ENCODE measurements around the gene ROS1. TPM values are rescaled to one million over a fixed set of nuclear protein-coding genes. Genes with fewer than 3 reads are reported as not detected.
"Not testable (repeated sequence)": the region's sequence is repeated elsewhere in the genome, so short reads cannot be mapped to it uniquely, and the experiment has no call there.

The ROS1 gene
- not detected for polyA plus RNA-seq (2013, experiment 1 of 2)
- polyA plus RNA-seq (2013, experiment 2 of 2) = not detected

DNA sequence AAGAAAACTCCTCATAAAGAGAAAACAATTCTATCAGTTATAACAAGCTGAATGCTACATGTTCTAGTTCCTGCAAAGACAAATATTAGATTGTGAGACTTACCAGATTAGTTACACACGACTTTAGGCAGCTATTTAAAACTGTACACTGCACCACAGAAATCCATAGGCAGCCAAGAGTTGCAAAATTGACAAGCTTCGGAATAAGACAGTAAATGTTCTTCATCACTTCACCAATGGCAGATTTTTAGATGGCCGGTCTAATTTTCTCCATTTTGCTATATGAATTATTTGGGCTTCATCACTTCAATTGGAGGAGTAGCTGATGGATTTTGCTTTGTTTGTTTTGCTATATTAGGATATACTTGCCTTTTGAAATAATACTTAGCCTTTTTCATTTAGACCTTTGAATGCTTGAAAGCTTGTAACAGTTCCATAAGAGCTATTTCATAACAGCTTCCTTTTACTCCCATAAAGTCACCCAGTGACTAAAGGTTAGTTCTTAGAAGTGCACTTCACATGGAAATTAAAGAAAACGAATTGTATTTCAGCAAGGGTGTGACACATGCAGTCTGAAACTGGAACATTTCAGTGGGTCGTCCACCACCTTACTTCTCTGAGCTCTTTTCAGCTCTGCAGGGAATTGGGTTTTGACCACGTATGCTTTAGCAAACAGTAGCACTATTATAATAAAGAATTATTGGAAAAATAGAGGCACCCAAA lies at the start of gene ROS1:
ROS1 (minus strand) TSS at position 512 of the 723 bp plus-strand sequence; CDS start at position 226, 286 bp downstream.
- H3K27ac ChIP-seq (ENCODE audit: low read depth, low read length) = no peak within 1 kb of the TSS
- H3K36me3 ChIP-seq (ENCODE audit: insufficient read depth, low read length) = no peaks in the 10 kb centered on the region
- H3K27me3 ChIP-seq (ENCODE audit: insufficient read depth, low read length) = no peaks in the 10 kb centered on the region; the same call in 1 of the 2 replicates
- no peaks in the 10 kb centered on the region for H3K4me1 ChIP-seq (ENCODE audit: insufficient read depth, low read length)
- no peaks in the 10 kb centered on the region for H3K9me3 ChIP-seq (ENCODE audit: insufficient read depth, low read depth, low read length)
- H3K4me3 ChIP-seq (ENCODE audit: low read length) = no peak within 1 kb of the TSS
- 86% methylated on average over 5 of the region's 6 CpGs for WGBS
- no peak within 1 kb of the TSS for H3K9ac ChIP-seq (ENCODE audit: low read depth, low read length)

DNA sequence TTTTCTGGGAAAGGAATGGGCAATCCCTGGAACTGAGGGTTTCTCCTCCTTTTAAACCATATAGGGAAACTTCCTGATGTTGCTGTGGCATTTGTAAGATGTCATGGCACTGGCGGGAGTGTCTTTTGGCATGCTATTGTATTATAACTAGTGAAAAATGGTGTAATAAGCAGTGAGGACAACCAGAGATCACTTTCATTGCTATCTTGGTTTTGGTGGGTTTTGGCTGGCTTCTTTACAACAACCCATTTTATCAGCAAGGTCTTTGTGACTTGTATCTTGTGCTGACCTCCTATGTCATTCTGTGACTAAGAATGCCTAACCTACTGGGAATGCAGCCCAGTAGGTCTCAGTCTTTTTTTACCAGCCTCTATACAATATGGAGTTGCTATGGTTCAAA lies 47.7 kb upstream of the ROS1 start:
- Histone ChIP-seq H3K9ac (ENCODE audit: low read depth, low read length) (no peak overlapping the region), H3K4me3 (ENCODE audit: low read length) (no peak overlapping the region), H3K4me1 (ENCODE audit: insufficient read depth, low read length) (no peaks in the 10 kb centered on the region), H3K36me3 (ENCODE audit: insufficient read depth, low read length) (no peaks in the 10 kb centered on the region), H3K27ac (ENCODE audit: low read depth, low read length) (no peak overlapping the region), H3K9me3 (ENCODE audit: insufficient read depth, low read depth, low read length) (no peaks in the 10 kb centered on the region), H3K27me3 (ENCODE audit: insufficient read depth, low read length) (no peaks in the 10 kb centered on the region)
- 100% methylated on average over 1 of the region's 1 CpG for WGBS

DNA sequence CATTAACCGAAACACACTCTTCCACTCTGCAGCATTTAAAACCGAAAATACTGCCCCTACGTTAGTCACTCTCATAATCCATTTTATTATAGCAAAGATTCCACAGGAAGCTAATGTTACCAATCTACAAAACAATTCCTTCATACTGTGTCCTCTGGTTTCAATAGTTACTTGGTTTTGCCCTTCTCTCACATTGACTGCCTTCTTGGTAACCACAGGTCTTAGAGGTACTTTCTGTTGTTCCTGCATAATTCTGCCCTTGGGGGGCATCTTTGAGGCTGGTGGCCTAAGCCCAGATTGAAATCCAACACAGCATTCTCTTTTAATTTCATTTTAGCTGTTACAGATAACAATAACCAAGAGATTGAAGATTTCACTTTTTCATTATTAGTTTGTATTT lies 46.9 kb upstream of the ROS1 start:
- no peak overlapping the region for H3K9ac ChIP-seq (ENCODE audit: low read depth, low read length)
- no peaks in the 10 kb centered on the region for H3K27me3 ChIP-seq (ENCODE audit: insufficient read depth, low read length)
- H3K9me3 ChIP-seq (ENCODE audit: insufficient read depth, low read depth, low read length) = no peaks in the 10 kb centered on the region
- no peak overlapping the region for H3K27ac ChIP-seq (ENCODE audit: low read depth, low read length)
- 93% methylated on average over 3 of the region's 3 CpGs for WGBS
- H3K36me3 ChIP-seq (ENCODE audit: insufficient read depth, low read length) = no peaks in the 10 kb centered on the region
- H3K4me3 ChIP-seq (ENCODE audit: low read length) = no peak overlapping the region
- no peaks in the 10 kb centered on the region for H3K4me1 ChIP-seq (ENCODE audit: insufficient read depth, low read length)

DNA sequence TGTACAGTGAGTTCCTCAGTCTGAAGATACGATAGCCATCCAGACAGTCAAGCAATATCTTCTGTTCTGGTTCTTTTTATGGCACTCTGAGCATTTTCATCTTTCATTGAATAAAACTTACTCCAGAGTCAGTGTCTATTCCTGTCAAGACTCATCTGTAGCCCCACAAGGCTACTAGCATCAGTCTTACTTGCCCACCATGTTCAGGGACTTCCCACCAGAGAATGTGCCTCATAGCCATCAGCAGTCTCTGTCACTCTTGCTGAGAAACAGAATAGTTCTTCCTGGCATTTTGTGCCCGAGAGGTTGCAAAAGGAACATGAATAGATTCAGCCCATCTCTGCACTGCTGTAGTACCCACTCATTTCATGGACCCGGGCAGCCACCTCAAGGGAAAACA lies 44.0 kb upstream of the ROS1 start:
- no peaks in the 10 kb centered on the region for H3K4me1 ChIP-seq (ENCODE audit: insufficient read depth, low read length)
- H3K9me3 ChIP-seq (ENCODE audit: insufficient read depth, low read depth, low read length) = no peaks in the 10 kb centered on the region
- no peaks in the 10 kb centered on the region for H3K36me3 ChIP-seq (ENCODE audit: insufficient read depth, low read length)
- H3K27me3 ChIP-seq (ENCODE audit: insufficient read depth, low read length) = no peaks in the 10 kb centered on the region
- H3K27ac ChIP-seq (ENCODE audit: low read depth, low read length) = no peak overlapping the region
- H3K4me3 ChIP-seq (ENCODE audit: low read length) = no peak overlapping the region
- H3K9ac ChIP-seq (ENCODE audit: low read depth, low read length) = no peak overlapping the region
- 93% methylated on average over 3 of the region's 3 CpGs for WGBS

DNA sequence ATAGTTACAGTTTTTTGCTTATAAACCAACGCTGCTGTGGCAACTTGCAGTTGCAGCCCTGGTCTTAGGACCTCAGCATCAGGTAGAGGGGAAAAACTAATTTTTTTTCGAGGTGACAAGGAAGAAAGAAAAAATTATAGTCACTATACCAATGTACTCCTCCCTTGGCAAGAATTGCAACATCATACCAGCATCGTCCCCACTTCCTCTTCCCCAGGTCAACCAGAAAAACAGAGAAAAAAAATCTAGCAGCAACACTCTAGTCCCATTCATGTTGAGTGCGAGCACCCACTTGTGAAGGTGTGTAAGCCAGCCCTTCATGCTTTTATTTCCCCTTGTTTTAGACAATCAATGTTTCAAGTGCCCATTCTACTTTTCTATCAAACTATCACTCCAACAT lies 43.6 kb upstream of the ROS1 start:
- H3K9me3 ChIP-seq (ENCODE audit: insufficient read depth, low read depth, low read length) = no peaks in the 10 kb centered on the region
- H3K27me3 ChIP-seq (ENCODE audit: insufficient read depth, low read length) = no peaks in the 10 kb centered on the region
- no peaks in the 10 kb centered on the region for H3K4me1 ChIP-seq (ENCODE audit: insufficient read depth, low read length)
- H3K4me3 ChIP-seq (ENCODE audit: low read length) = no peak overlapping the region
- H3K27ac ChIP-seq (ENCODE audit: low read depth, low read length) = no peak overlapping the region
- 94% methylated on average over 3 of the region's 4 CpGs for WGBS
- H3K9ac ChIP-seq (ENCODE audit: low read depth, low read length) = no peak overlapping the region
- H3K36me3 ChIP-seq (ENCODE audit: insufficient read depth, low read length) = no peaks in the 10 kb centered on the region

DNA sequence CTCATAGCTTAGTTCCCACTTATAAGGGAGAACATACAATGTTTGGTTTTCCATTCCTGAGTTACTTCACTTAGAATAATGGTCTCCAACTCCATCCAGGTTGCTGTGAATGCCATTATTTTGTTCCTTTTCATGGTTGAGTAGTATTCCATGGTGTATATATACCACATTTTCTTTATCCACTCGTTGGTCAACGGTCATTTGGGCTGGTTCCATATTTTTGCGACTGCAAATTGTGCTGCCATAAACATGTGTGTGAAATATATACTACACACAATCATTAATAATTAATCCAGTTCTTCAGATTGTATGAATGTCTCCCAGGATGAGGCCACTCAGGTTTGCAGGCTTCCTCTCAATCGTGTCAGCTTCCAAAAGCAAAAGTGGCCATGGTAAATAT lies 42.8 kb upstream of the ROS1 start:
- H3K9ac ChIP-seq (ENCODE audit: low read depth, low read length); H3K36me3 ChIP-seq (ENCODE audit: insufficient read depth, low read length); H3K27ac ChIP-seq (ENCODE audit: low read depth, low read length); H3K27me3 ChIP-seq (ENCODE audit: insufficient read depth, low read length); H3K4me3 ChIP-seq (ENCODE audit: low read length); H3K4me1 ChIP-seq (ENCODE audit: insufficient read depth, low read length); H3K9me3 ChIP-seq (ENCODE audit: insufficient read depth, low read depth, low read length): not testable (repeated sequence)
- WGBS = 97% methylated on average over 1 of the region's 4 CpGs

DNA sequence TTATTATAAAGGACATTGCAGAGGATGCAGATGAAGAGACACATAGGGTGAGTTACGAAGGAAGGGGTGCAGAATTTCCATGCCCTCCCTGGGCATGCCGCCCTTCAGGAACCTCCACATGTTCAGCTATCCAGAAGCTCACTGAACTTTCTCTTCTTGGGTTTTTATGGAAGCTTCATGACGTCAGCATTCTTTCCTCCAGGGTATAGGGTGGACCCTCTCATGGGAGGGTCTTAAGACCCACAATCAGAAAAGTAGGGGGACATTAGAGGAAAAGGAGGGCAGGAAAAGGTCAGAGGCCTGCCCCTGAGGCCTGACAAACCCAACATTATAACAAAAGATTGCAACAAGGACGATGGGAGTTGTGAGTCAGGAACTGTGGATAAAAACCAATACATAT lies 42.1 kb upstream of the ROS1 start:
- Histone ChIP-seq H3K27me3 (ENCODE audit: insufficient read depth, low read length) (no peaks in the 10 kb centered on the region), H3K36me3 (ENCODE audit: insufficient read depth, low read length) (no peaks in the 10 kb centered on the region), H3K4me1 (ENCODE audit: insufficient read depth, low read length) (no peaks in the 10 kb centered on the region), H3K9ac (ENCODE audit: low read depth, low read length) (no peak overlapping the region), H3K4me3 (ENCODE audit: low read length) (no peak overlapping the region), H3K27ac (ENCODE audit: low read depth, low read length) (no peak overlapping the region), H3K9me3 (ENCODE audit: insufficient read depth, low read depth, low read length) (no peaks in the 10 kb centered on the region)
- 94% methylated on average over 3 of the region's 4 CpGs for WGBS

DNA sequence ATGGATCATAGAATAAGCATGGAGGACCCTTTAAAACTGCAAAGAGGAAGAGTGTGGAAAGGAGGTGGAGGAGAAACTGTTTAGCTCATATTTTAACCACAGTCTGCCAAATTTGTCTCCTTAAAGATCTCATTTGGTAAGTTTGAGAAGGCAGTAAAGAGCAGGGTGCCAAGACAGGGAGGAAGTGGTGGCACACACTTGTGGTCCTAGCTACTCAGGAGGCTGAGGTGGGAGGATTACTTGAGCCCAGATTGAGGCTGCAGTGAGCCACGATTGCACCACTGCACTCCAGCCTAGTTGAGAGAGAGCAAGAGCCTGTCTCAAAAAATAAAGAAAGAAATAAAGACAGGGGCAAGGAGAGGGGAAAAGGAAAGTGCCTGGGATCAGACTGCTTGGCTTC lies 39.9 kb upstream of the ROS1 start:
- Histone ChIP-seq H3K36me3 (ENCODE audit: insufficient read depth, low read length) (no peaks in the 10 kb centered on the region), H3K27me3 (ENCODE audit: insufficient read depth, low read length) (no peaks in the 10 kb centered on the region), H3K4me1 (ENCODE audit: insufficient read depth, low read length) (no peaks in the 10 kb centered on the region), H3K4me3 (ENCODE audit: low read length) (no peak overlapping the region), H3K27ac (ENCODE audit: low read depth, low read length) (no peak overlapping the region), H3K9me3 (ENCODE audit: insufficient read depth, low read depth, low read length) (no peaks in the 10 kb centered on the region), H3K9ac (ENCODE audit: low read depth, low read length) (no peak overlapping the region)
- WGBS = 56% methylated on average over 1 of the region's 1 CpG

DNA sequence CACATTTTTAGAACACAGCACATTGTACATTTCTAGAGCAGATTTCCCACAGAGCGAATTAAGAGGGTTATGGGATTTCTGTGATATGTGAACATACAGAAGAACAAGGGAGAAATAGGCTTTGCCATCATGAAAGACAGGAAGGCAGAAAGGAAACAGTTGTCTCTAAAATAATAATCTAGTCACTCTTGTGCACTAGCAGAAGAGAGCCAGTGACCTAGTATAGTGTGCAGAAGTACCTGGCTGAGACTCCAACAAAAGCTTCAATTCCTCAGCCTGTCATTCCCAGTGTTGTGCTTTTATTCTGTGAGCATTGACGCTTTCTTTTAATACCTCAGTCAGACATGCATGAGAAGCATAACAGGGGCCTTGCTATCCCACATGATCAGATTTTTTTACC lies 39.0 kb upstream of the ROS1 start:
- Histone ChIP-seq H3K4me1 (ENCODE audit: insufficient read depth, low read length) (no peaks in the 10 kb centered on the region), H3K27me3 (ENCODE audit: insufficient read depth, low read length) (no peaks in the 10 kb centered on the region), H3K9ac (ENCODE audit: low read depth, low read length) (no peak overlapping the region), H3K36me3 (ENCODE audit: insufficient read depth, low read length) (no peaks in the 10 kb centered on the region), H3K27ac (ENCODE audit: low read depth, low read length) (no peak overlapping the region), H3K9me3 (ENCODE audit: insufficient read depth, low read depth, low read length) (no peaks in the 10 kb centered on the region), H3K4me3 (ENCODE audit: low read length) (no peak overlapping the region)
- WGBS = 81% methylated on average over 2 of the region's 2 CpGs

DNA sequence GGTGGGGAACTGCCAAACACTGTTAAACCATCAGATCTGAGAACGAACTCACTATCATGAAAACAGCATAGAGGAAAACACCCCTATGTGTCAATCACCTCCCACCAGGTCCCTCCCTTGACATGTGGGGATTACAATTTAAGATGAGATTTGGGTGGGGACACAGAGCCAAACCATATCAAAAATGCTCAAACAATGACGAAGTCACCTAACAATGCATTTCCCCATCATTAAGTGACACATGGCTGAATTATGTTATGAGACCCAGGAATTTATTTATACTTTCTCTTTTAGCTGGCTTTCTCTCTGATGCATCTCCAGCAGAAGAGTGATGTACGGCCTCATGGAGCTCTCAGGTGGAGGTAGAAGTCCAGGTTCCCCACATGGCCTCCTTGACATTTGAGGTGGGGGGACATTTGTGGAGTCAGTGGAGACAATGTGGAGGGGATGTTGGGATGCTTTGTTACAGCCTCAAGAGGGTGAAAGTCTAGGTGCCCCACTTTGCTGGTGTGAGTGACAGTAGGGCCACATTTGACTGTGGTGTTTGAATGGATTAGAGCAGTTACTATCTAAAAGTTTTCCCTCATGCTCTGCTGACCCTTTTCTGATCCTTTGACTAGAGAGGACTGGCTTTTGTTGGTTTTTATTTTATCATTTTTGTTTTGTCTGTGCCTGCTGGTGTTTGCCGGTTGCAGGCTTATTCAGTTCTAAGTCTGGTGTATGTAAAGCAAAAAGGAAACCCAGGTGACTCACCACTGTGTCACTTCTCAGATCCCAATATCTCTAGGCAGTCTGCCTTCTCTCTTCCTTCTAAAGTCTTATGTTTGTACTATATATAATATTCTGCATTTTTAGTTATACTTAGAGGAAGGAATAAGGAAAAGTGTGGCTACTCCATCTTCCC lies 38.3 kb upstream of the ROS1 start:
- 98% methylated on average over 3 of the region's 4 CpGs for WGBS
- no peaks in the 10 kb centered on the region for H3K4me1 ChIP-seq (ENCODE audit: insufficient read depth, low read length)

DNA sequence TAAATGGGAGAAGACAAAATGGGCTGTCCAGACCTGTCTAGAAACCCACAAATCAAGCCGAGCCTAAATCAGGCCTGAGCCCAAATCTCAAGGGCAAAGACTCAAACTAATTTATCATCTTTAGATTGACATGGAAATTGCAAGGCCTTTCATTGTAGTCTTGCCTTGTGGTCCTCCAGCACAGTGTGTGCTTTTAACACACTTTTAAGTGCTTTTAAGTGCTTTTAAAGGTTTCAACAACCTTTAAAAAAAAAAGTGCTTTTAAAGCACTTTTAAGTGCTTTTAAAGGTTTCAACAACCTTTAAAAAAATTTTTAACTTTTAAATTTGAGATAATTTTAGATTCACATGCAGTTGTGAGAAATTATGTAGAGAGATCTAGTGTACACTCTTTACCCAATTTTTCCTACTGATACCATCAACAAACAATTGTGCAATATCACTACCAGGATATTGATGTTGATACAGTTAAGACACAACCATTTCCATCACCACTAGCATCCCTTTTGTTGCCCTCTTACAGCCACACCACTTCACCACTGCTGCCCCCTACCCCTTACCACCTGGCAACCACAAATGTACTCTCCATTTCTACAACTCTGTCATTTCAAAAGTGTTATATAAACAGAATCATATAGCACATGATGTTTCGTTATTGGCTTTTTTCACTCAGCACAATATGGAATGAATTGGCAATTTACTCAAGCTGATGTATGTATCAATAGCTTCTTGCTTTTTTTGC lies 33.6 kb upstream of the ROS1 start:
- no peak overlapping the region for H3K27ac ChIP-seq (ENCODE audit: low read depth, low read length)
- no peaks in the 10 kb centered on the region for H3K9me3 ChIP-seq (ENCODE audit: insufficient read depth, low read depth, low read length)
- H3K27me3 ChIP-seq (ENCODE audit: insufficient read depth, low read length) = no peaks in the 10 kb centered on the region
- H3K9ac ChIP-seq (ENCODE audit: low read depth, low read length) = no peak overlapping the region
- 71% methylated on average over 2 of the region's 2 CpGs for WGBS
- no peaks in the 10 kb centered on the region for H3K4me1 ChIP-seq (ENCODE audit: insufficient read depth, low read length)
- H3K36me3 ChIP-seq (ENCODE audit: insufficient read depth, low read length) = no peaks in the 10 kb centered on the region
- no peak overlapping the region for H3K4me3 ChIP-seq (ENCODE audit: low read length)

More for the DNA sequence above, 38.3 kb upstream of the ROS1 start:
- no peak overlapping the region for H3K27ac ChIP-seq (ENCODE audit: low read depth, low read length)
- H3K36me3 ChIP-seq (ENCODE audit: insufficient read depth, low read length) = no peaks in the 10 kb centered on the region
- no peaks in the 10 kb centered on the region for H3K9me3 ChIP-seq (ENCODE audit: insufficient read depth, low read depth, low read length)
- H3K4me3 ChIP-seq (ENCODE audit: low read length) = no peak overlapping the region
- H3K9ac ChIP-seq (ENCODE audit: low read depth, low read length) = no peak overlapping the region
- no peaks in the 10 kb centered on the region for H3K27me3 ChIP-seq (ENCODE audit: insufficient read depth, low read length)
